HG03060 (cell line): ENCODE data around the gene ITPKB.

Source experiments
- ATAC-seq: cut with Tn5 transposase; IDR thresholded peaks from one replicate; pipeline ENCODE4 v1.9.1; 2021; ENCODE audit warnings: low read depth, moderate number of reproducible peaks; ENCODE audit not compliant: unreplicated experiment

ITPKB gene

DNA sequence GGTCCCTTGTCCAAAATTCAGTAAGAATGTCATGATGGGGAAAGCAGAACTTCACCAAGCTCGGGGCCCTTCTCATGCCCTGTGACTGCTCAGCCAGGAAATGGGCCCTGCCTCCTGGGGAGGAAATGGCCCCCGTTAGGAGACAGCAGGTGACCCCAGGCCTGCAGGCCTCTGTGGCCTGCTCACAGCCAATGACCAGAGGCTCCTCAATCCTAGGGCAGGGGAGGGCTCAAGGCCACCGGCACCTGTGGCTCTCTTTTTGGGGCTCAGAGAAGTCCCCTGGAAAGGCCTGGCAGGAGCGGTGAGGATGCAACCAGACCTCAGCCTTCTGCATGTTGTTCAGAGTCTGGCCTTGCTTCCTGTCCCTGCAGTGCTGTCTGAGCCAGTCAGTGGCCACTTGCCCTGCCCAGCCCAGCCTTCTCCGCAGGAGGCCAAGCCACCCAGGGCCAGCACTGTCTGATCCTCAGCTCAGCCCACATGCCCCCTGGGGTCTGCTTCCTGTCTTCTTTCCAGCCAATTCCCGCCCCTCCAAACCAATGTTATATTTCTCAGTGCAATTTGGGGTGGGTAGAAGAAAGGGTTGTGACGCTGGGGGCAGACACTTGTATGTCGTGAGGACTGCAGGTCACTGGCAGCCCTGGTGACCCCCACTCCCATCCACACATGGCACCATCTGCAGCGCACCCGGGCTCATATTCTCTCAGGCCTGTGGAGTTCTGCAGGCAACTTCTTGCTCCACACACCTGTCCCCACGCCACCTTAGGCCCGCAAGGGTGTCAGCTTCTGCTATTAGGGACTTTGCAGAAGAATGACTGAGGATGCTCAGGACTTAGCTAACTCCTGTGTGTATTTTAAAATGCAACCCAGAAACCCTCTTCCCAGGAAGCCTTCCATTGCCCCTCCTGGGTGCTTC is 83.6 kb downstream of the ITPKB start:
- no peak for ATAC-seq

DNA sequence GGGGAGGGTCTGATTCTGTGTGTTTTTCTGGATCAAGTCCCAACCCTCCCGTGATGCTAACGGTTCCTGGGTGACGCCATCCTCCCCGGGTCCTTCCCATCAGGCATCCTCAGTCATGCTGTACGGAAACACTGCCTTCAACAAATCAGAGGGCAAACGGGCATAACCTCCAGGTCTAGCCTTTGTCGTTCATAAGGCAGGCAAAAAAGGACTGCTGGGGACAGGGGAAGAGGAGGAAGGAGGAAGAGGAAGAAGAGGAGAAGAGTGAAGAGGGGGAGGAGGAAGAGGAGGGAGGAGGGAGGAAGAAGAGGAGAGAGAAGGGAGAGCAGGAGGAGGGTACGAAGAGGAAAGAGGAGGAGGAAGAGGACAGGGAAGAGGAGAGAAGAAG is 84.4 kb downstream of the ITPKB start:
- no peak for ATAC-seq

DNA sequence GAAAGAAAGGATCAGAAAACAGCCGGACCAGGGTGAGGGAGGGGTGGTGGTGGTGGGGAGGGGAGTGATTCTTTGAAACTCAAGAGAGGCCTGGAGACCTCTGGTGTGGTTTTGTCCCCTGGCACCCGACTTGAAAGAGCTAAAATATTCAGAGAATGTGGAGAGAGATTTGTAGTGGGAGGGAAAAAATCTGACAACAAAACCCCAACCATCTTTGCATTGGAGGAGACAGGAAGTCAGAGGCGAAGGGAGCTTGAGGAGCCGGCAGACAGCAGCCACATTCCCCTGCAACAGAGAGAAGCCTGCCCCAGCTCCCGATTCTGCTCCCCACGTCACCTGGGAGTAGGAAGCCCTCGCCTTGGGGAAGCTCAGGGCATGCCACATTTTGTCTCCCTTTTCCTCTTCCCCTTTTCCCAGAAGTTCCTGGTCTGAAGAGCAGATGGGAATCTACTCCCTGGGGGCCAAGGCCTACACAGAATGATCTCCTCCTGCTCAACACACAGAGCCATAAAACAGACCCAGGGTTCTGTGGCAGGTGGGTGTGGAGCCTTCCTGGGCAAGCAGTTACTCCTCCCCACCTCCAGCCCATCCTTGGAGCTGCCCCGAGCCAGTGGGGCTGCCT is 84.9 kb downstream of the ITPKB start:
- no peak for ATAC-seq

DNA sequence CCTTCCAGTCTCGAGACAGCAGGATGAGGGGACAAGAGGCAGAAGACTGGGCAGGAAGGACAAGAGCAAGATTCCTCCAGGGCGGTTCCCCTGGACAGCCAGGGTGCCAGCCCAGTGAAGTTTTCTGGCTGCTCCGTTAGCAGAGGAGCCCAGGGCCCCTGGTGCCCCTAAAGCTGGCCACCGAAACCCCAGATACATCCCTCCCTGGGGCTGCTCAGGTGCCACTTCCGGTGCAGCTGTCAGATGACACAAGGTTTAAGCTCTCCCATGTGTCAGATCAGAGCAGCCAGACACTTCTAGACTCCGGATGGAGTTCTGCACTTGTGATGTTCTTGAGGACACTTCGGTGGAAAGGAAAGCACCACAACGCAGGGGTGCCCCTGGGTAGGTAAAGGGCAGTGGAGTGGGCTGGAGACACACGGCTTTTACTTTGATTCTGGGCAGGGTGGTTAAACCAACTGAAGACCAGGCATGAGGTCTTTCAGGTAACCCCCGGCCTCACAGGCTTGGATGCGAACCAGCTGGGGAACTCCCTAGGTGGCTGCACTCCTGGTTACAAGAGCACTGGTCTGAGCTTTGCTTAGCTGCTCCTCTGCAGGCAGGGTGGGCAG is 85.7 kb downstream of the ITPKB start:
- ATAC-seq: peak; percentile 88

DNA sequence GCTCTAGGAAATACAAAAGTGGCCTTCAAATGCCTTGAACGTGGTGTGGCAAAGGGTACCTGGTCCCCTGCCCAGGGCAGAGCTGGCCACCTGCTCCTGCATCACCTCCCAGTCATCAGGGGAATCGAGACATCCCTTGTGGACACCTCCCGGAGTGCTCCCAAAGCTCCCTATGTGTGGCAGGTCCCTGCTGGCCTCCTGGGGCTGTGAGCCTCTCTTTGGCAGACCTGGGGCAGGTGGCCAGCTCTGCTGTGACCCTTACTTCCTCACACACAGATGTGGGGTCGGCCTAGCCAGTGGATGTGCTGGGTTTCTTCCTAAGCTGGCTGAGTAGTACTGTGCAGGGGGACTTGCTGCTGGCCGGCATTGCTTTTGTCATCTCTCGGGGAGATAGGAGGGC is 86.5 kb downstream of the ITPKB start:
- ATAC-seq: no peak

DNA sequence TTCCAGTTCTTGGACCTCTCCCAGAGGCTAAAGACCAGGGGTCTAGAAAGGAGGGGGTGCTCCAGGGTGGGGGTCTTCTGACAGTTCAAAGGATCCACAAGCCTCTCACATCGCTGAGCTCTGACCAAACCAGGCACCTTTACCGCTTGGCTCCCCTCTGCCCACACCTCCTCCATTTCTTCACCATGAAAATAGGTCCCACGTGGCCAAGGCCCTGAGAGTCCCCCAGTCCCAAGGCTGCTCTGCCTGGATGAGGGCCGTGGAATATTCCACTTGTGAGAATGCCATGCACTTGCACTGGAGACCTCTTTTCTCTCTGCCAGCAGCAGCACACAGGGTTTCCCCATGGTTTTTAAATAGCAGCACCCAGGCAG is 87.4 kb downstream of the ITPKB start:
- ATAC-seq: no peak

DNA sequence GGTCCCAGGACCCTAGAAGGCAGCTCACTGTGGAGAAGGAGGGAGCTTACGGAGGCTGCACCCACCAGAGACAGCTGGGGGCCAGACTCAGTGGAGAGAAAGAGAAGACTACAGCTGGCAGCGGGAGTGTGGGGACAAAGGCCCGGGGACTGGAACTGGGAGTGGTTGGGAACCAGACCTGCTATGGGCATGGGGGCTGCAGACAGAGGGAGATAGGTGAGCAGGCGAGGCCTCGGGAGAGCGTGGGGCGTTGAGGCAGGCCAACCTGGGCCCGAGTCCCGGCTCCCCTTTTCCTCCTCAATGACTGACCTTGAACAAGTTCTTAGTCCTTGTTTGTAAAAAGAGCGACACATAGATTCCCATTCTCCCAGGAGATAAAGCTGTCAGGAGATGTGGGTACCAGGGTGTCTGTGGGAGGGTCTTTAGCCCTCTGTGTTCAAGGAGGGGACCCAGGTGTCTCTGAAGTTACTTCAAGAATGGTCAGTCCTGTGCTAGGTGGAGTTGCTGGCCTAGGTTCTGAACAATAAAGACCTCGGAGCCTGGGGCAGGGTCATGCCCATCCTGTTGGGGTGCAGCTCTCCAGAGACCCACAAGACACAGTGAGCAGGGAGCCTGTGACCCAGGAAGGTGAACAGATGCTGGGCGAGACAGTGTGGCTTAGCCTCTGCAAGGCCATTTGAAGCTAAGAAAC is 87.9 kb downstream of the ITPKB start:
- no peak for ATAC-seq

DNA sequence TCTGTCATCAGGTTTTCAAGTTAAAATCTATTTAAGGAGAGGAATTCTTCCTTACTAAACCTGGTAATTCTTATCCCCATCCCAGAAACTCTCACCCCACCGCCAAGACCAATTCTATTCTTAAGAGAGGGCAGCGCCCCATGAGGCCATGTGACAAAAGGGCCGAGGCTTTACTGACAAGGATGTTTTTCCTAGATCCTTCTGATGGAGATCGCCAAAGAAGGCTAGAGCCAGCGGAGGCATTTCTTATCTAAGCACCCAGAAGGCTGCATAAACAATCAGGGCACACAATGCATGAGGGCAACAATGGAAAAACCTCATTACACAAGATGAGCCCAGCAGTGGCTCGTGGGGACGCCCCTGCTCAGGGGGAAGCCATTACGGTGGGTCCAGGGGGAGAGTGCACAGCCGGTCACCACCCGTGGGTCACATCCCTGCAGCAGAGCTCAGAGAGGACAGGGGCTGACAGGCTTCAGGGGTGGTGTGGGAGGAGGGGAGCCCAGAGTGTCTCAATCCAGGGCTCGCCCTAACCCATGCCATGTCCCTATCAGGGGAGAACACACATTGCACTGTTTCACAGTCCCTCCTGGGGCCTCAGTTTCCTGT is 88.7 kb downstream of the ITPKB start:
- no peak for ATAC-seq

DNA sequence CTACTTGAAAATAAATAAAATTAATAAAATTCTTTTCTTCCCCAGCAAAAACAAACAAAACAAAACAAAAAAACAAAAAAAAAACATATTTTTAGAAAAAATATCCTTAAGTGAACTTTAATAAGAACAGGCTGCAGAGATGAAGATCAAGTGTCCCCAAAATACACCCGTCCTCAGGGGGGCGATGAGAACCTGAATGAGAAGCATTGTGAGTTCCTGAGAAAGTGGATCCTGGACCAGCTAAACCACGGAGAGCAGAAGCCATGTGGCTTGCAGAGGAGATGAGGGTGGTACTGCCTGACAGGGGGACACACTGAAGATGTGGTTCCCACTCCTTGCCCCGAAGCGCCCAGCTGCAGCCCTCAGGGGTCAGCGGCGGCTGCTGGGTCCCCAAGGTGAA is 89.3 kb downstream of the ITPKB start:
- no peak for ATAC-seq

DNA sequence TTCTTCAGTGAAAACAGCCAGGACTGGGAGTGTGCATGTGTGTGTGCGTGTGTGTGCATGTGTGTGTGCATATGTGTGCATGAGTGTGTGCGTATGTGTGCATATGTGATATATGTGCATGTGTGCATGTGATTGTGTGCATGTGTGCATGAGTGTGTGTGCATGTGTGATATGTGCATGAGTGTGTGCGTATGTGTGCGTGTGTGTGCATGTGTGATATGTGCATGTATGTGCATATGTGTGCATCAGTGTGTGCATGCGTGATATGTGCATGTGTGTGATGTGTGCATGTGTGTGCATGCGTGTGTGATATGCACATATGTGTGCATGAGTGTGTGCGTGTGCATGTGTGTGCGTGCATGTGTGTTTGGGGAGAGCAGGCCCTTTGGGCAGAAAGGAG is 89.8 kb downstream of the ITPKB start:
- ATAC-seq: no peak

DNA sequence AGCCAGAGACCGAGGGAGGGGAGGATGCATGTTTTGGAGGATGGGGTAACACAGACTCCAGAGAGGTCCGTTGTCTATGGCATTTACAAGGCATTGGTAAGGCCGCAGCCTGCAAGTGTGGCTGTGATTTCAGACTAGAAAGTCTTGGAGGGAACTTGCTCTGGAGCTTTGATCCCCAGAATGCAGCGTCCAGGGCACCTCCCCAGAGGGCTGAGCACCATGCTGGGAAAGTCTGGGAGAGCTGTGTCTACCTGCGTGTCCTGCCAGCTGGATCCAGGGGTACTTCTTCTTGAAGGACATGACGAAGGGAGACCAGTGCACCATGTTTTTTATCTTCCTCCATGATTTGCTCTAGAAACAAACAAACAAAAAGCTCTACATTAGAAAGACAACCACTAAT is 90.7 kb downstream of the ITPKB start:
- ATAC-seq: no peak

DNA sequence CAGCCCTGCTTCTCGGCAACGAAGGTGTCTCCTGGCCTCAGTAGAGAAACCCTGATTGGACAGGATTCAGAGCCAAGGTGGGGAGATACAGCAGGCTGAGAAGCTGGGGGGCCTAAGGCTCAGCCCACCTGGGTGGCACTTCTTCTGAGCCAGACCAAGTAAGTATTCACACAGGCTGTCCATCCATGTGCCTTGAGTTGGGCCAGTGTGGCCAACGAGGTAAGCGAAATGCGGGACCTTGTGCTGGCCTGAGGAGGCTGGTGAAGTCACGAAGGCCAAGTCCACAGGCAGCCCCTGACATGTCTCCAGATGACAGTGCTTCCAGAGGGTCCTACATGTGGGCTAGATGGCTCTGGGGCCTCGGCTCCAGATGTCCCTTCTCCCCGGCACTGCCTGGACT is 91.4 kb downstream of the ITPKB start:
- ATAC-seq: no peak

DNA sequence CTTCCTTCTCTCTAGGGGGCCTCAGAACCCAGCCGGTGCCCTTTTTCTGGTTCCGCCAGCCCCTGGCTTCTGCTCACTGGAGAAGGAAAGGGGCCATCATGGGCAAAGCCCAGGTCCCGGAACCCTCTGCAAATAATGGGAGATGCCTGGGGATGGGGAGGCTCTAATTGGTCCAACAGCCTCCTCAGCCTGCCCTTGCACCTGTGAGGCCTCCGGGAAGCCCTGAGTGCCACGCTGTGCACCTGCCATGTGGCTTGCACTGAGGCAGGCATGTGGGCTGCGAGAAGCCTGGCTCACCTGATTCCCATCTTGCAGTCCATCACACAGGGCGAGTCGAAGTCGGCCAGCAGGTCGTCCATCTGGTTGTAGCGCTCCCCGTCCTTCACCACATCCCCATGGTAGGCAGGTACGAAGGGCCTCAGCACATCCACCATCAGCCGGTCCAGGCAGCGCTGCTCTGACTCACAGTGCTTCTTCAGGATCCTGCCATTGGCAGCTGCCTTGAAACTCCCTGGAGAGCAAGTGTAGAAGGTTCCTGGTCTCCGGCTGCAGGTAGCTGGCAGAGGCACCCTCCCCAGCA is 92.1 kb downstream of the ITPKB start:
- no peak for ATAC-seq

DNA sequence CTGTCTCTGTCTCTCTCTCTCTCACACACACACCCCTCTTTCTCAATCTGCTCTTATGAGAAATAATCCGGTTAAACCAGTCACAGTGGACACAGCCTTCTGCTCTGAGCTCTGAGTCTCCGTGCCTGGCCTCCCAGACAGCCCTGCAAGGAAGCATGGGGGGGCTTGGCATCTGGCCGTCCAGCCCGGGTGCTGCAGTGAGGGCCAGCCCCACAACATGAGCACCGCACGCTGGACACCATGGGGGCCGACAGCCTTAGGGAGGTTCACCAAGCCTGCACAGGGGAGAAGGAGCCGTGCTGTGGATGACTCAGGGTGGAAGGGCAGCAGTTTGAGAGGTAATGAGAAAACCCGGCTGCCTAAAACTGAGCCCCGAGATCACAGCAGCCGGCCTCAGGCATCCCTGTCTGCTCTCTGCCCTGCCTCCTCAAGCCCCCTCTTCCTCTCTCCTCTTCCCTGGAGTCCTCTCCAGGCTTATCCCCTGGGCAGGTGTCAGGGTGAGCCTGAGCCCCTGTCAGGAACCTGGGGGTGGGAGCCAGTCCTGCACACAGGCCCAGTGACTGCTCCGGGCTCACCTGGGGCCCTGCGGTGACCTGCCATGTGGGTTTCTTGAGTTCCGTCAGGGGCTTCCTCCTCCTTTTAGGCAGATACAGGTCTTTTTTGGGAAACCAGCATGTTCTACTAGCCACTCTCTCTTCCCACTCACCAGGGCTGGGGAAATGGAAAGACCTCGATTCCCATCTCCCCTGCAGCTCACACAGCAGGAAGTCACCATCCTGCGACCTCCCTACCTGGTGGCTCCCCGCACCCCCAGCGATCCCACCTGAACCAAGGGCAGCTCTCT is 92.8 kb downstream of the ITPKB start:
- no peak for ATAC-seq

DNA sequence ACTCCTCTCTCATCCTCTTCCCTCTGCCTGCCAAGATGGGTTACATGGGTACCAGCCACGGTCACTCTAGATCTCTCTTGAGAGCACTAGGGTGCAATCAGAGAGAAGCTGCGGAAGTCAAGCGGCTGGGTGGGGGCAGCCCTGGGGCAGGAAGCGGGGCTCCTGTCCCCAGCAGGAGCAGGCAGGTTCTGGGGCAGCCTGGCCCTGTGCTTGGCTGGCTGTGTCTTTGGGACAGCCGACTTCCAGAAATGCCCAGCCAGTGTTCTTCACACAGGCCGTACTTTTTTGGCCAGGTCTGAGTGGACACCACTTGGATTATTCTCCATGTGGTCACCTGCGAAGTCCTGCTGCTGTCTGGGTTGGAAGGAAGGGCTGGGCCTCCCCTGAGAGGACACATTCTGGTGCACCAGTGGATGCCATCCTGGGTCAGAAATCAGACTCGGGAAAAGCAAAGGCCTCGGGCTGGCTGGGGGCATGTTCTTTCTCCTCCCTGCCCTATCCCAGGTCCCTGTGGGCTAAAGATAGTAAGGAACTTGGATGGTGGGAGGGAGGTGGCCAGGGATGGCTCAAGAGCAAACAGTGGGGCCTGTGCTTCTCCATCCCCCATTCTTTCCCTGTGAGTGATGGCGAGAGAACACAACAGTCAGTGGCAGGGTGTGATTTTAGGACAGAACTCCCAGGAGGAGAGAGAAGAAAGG is 93.7 kb downstream of the ITPKB start:
- ATAC-seq: no peak

DNA sequence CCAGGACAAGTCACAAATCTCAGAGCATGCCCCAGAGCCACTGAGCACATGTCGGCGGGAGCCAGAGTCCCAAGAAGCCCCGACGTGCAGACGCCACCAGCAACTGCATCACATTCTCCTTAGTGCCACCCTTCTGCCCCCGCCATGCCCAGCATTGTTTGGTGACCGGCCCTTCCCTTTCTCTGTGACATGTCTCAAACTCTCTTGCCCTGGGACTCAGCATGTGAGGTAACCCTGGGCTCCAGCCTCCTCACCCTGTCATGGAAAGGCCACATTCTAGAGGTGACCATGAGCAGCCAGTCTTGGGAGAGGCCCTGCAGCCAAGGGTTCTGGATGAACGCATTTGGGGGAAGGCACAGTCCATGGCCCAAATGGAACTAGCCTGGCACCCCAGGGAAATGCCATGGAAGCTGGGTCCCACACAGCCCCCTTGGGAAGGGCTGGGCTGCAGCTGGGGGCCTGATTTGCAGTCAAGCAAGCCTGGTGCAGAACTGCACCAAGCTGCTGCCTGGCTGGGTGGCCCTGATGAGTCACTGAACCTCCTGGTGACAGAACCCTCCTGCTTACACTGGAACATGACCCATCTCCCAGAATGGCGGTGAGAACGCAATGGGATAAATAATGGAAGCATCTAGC is 94.4 kb downstream of the ITPKB start:
- no peak for ATAC-seq

DNA sequence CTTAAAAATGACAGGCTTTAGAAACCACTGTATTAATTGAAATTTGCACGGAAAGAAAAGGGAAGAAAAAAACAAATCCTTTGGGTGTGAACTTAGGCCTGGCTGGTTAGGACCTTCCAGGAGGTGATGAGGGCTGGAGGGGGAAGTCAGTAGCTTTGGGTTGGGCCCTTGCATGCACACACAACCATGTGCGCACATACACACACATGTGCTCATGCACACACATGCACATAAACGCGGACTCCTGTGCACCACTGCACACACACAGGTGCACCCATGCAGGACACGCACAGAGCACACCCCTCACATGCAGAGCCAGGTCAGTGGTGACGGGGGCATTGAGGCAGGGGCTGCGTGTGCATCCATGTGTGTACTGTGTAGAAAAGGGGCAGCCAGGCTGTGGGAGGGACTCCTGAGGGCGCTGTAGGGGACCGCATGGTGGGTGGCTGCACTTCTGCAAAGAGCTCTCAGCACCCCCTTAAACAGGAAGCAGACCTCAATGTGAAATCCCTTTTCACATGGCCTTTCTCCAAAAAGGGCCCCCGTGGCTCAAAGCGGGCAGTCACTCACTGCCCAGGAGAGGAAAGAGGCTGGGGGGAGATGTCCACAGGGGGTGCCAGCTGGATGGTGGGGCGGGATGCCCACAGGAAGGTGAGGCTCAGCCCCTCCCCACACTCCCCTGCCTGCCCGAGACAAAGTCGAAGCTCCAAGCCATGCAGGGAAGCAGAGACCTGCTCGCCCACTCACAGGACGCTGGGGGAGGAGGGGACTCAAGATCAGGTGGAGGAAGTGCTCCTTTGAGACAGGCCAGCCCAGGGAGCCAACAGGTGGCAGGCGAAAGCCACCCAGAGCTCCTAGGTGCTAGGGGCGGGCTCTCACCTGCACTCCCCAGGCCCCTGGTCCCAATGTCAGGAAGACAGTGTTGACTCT is 95.2 kb downstream of the ITPKB start:
- ATAC-seq: no peak
